IPS-11a (cell line): ENCODE data around the gene TUBA4A.

ENCODE experiments used
- H3K4me3 ChIP-seq: one replicate; pipeline ENCODE4 v1.5.1; 2013; ENCODE audit warnings: low read depth, low read length, control low read depth

TUBA4A gene

GRCh38 chr2:219253753-219254589 lies at the start of gene TUBA4A:
TSS of gene TUBA4A (minus strand) at chr2:219253918. CDS start at chr2:219253858, 60 bp downstream.
- peak within 1 kb of the TSS; percentile 53 for H3K4me3 ChIP-seq

- H3K4me3 ChIP-seq = no peak overlapping the region
Observed at GRCh38 chr2:219302412-219302968, 48.8 kb upstream of the TUBA4A start.

- H3K4me3 ChIP-seq = no peak overlapping the region
Observed at GRCh38 chr2:219300022-219300421, 46.3 kb upstream of the TUBA4A start.

GRCh38 chr2:219299372-219299760 lies 45.6 kb upstream of the TUBA4A start:
- H3K4me3 ChIP-seq = no peak overlapping the region

GRCh38 chr2:219298759-219299371 lies 45.1 kb upstream of the TUBA4A start:
- H3K4me3 ChIP-seq = no peak overlapping the region

GRCh38 chr2:219297766-219298456 lies 44.2 kb upstream of the TUBA4A start:
- no peak overlapping the region for H3K4me3 ChIP-seq

GRCh38 chr2:219296631-219297391 lies 43.1 kb upstream of the TUBA4A start:
- H3K4me3 ChIP-seq = no peak overlapping the region

- H3K4me3 ChIP-seq = no peak overlapping the region
Observed at GRCh38 chr2:219296142-219296541, 42.4 kb upstream of the TUBA4A start.

- peak overlapping the region; percentile 81 for H3K4me3 ChIP-seq
Observed at GRCh38 chr2:219294356-219295351, 40.9 kb upstream of the TUBA4A start.

GRCh38 chr2:219293736-219294231 lies 40.1 kb upstream of the TUBA4A start:
- H3K4me3 ChIP-seq = no peak overlapping the region

- no peak overlapping the region for H3K4me3 ChIP-seq
Observed at GRCh38 chr2:219292616-219293015, 38.9 kb upstream of the TUBA4A start.

GRCh38 chr2:219291910-219292490 lies 38.3 kb upstream of the TUBA4A start:
- no peak overlapping the region for H3K4me3 ChIP-seq

GRCh38 chr2:219291394-219291793 lies 37.7 kb upstream of the TUBA4A start:
- no peak overlapping the region for H3K4me3 ChIP-seq

- H3K4me3 ChIP-seq = no peak overlapping the region
Observed at GRCh38 chr2:219290381-219291171, 36.9 kb upstream of the TUBA4A start.

- H3K4me3 ChIP-seq = no peak overlapping the region
Observed at GRCh38 chr2:219289537-219290361, 36.0 kb upstream of the TUBA4A start.

- H3K4me3 ChIP-seq = no peak overlapping the region
Observed at GRCh38 chr2:219289195-219289536, 35.4 kb upstream of the TUBA4A start.

GRCh38 chr2:219287580-219288265 lies 34.0 kb upstream of the TUBA4A start:
- no peak overlapping the region for H3K4me3 ChIP-seq
